ENCODE results near the gene EDAR.

The EDAR gene

DNA sequence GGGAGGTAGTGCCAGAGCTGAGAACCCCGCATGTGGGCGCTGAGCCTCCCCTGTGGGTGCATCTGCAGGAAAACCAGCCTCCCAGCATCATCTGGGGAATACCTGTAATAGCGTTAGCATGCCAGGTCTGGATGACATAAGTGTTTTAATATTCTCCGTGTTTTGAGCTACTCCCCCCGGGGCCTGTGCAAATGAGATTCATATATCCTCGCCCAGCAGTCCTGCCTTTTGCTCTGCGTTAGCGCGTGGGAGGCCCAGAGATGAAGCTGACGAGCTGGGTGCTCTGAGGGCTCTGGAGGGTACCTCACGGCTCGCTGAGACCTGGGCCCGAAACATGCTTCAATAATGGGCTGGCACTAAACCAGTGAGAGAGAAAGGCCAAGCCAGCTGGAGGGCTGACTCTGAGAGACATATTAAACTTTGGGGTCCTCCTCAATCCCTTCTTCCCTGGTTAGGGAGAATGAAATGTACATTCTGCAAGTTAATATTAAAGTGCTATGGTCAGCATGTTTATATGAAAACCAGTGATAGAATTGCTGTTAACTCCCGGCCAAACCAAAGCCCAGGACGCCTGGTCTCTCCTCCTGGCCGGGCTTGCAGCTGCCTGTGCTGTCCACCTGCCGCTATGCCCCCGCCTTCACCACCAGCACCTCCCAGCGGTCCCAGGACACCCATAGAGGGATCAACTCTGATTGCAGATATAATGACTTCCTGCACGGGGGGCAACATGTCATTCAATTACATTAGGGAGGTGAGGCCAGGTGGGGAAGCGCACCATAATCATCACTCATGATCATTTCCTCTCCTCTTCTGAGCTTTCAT lies 77.0 kb downstream of the EDAR start:
- no peak for DNase-seq (ENCODE audit: low read depth in 2 of 2, low spot score in 1 of 2)

DNA sequence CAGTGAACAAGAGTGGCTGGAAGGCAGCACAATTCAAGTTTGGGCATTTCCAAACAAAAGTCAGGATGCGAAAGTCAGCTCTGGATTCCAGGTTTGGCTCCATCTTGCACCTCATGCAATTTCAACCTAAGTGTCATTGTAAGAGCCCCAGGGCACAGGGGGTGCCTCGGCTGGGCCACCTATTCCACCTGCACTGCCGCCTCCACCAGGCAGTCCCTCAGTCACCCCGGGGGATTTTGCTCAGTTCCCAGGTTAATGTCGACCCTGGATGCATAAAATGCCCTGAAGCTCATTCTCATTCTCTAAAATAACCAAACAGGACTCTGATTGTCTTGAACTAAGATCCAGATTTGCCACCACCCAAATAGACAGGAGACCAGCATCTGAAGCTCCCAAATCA lies 77.6 kb downstream of the EDAR start:
- no peak for DNase-seq (ENCODE audit: low read depth in 2 of 2, low spot score in 1 of 2)

DNA sequence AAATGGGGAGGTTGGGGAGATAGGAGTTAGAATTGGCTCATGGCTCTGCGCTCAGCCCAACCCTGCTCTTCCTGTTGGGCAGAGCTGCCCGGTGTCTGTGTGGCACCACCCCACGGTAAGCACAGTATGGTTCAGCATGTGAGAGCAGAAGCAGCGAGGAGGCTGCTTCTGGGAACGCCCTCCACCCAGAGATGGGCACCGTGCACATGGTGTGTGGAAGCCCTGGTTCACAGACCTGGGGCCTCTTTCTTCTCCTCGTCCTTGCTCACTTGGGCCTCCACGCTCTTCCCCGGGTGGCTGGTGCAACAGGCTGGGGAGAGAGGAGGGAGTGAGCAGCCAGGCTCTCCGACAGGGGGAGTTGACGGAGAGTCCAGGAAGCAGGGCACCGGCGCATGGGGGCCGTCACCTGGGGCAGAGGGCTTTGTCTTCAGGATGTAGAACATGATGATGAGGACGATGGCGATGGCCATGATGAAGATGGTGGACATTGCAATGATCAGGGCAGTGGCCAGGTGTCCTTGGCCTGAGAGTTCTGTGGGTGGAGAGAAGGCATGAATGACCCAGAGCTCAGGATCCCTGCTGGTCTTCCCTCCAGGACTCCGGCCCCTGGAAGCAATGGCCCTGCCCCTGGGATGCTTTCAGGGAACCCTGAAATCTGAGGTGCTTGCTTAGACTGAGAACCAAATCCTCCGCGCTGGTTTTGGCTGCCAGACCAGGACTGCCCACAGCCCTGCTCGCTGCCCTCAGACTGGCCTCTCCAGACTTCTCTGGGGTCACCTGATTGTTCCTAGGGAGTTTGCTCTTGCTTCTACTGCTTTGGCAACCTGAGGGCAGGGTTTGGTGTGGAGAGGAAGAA lies 78.3 kb downstream of the EDAR start:
- DNase-seq (ENCODE audit: low read depth in 2 of 2, low spot score in 1 of 2) = no peak

DNA sequence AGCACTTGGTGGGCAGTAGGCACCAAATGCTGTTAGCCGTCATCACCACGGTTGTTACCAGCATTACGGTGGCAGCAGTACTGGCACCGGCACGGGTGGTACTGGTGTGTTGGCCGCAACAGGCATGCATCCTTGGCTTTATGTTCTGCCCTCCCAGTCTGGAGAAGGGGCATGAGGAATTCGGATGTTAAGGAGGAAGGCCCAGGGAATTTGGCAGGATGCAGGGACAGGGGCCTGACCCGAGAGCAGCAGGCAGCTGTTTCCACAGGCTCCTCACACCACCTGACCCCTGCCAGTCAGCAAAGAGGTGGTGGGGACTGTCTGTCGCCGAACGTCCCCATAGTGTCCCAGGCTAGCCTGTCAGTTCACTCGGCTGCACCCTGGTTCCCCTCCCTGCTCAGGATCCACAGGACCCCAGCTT lies 79.0 kb downstream of the EDAR start:
- no peak for DNase-seq (ENCODE audit: low read depth in 2 of 2, low spot score in 1 of 2)

DNA sequence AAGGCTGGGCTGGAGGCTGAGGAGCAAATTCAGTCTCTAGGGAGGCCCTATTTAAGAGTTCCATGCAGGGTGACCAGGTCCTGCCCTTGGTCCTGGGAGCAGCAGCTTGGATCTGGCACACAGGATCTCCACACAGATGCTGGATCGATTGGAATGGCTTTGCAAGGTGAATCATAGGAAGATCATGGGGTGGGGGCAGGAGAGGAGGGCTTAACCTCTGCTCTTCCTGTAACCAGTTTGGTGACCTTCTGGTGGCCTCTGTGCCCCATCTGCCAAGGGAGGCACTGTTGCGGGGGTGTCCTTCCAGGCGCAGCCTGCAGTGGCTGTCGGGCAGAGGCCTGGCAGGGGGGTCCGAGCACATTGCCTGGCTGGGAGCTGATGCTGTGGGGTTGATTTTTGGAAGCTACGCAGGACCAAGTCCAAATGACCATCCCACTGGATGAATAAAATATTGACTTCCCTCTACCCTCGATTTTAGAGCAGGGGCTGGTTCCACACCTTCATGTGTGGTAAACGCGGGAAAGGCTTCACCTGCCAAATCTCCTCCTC lies 79.7 kb downstream of the EDAR start:
- no peak for DNase-seq (ENCODE audit: low read depth in 2 of 2, low spot score in 1 of 2)

DNA sequence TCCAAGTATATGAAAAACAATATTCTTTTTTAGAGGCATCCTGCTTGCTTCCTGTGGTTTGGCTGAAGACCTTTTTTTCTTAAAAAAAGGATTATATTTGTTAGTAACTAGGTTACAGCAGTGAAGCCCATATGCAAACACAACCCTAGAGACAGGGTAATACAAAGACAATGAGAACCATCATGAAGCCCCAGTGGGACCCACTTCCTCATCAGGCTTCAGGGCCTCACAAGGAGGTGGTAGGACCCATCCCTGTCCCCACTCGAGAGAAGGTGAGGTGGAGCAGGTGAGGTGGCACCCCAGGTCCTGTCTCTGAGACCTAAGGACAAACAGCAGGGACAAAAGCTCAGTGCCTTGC lies 80.3 kb downstream of the EDAR start:
- DNase-seq (ENCODE audit: low read depth in 2 of 2, low spot score in 1 of 2) = no peak

DNA sequence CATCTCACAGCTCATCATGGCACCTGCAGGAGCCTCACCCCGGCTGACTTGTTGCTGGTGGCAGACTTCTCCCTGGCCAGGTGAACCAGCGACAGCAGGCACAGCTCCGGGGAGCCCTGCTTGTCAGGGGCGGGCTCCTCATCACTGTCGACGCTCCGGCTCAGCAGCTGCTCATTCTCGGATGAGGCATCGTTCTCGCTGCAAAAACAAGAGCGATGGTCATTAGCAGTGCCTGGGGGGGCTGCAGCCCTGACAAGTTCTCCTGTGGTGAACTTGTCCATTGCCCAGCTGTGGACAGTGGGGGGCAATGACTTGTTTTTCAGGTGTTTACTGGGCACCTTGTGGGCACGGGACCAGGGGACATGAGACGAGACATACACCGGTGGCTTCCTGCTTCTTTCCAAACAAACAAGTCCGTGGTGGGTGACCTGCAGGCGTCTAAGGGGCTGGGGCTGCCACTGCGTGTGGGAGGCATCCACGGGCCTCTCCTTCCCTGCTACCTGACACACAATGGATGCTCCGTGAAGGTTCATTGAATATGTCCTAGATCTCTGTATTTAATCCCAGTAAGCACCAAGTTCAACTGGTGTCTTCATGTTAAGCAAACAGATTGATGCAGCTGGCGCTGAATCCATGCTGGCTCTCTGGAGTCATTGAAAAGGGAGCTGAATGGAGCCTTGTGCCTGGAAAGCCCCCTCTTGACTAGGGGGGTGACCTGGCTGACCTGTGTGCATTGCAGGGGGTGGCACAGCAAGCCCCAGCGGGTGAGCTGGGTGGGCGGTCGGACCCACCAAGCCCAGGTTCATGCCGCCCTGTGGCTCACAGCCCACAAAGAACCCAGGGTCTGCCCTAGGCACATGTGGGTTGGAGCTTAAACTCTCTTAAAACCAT lies 81.0 kb downstream of the EDAR start:
- no peak for DNase-seq (ENCODE audit: low read depth in 2 of 2, low spot score in 1 of 2)

DNA sequence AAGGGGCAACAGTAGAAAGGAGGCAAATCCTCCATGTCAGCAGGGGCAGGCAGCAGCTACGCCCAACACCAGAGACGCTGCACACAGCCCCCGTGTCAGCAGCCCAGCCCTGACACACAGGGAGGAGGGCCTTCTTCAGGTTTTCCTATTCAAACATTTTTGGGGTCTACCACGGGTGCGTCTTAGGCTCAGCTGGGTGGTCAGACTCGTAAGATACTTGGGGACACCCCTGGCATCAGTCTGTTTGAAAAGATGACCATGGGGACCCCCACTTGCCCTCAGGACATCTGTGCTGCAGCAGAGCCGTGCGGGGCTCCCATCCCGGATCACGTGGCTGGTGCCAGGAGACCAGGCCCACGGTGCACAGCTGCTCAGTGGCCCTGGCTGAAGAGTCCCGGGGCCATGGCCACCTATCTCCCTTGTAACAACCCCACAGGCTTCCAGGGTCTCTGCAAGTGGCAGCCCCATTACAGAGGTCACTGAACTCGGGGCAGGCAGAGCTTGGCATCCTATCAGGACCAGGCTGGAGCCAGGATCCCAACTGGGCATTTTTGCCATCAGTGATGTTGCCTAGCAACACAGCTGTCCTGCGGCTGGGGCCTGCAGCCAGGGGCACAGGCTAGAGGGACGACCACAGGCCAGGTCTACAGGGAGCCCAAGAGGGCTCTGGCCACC lies 82.5 kb downstream of the EDAR start:
- no peak for DNase-seq (ENCODE audit: low read depth in 2 of 2, low spot score in 1 of 2)

DNA sequence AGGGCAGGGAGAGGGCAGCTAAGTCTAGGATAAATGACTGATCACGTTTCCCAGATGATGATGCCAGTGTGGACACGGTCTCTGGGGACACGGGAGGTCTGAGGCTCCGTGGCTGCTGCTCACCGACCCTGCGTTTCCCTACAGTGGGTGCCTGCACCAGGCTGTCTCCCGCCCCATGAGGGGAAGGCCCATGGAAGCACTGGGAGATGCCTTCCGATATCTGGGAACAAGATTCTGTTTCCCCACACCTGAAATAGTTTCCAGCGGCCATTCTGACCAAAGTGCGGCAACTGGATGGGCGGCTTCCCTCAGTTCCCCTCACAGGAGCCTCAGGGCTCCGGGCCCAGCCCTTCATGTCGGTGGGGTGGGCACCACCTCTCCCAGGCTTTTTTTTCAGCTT lies 83.1 kb downstream of the EDAR start:
- no peak for DNase-seq (ENCODE audit: low read depth in 2 of 2, low spot score in 1 of 2)

DNA sequence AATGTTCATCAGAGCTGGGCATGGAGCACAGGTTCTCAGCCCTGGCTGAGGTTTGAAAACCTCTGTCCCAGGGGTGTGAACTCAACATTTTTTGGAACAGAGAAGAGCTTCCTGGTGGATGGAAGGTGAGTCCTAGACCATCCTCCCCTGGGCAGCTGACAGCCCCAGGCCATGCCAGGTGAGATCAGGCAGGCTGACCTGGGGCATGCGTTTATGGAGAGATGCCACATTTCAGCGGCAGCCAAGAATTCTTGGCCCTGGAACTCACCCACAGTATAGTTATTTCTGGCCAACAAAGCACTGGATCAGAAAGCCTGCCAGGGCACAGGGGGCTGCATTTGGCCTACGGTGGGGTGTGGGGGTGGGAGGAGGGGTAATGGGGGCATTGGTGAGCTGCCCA lies 83.8 kb downstream of the EDAR start:
- no peak for DNase-seq (ENCODE audit: low read depth in 2 of 2, low spot score in 1 of 2)

DNA sequence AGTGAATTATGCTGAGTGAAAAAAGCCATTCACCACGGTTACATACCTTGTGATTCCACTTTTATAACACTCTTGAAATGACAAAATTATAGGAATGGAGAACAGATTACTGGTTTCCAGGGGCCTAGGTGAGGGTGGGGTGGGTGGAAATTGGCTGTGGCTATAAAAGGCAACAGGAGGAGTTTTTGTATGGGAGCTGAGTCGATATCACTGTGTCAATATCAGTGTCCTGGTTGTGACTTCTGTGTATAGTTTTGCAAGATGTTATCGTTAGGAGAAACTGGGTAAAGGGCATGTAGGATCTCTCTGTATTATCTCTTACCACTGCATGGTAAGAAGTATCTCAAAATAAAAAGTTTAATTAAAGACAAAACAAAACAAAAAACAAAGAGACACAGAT lies 84.3 kb downstream of the EDAR start:
- no peak for DNase-seq (ENCODE audit: low read depth in 2 of 2, low spot score in 1 of 2)

DNA sequence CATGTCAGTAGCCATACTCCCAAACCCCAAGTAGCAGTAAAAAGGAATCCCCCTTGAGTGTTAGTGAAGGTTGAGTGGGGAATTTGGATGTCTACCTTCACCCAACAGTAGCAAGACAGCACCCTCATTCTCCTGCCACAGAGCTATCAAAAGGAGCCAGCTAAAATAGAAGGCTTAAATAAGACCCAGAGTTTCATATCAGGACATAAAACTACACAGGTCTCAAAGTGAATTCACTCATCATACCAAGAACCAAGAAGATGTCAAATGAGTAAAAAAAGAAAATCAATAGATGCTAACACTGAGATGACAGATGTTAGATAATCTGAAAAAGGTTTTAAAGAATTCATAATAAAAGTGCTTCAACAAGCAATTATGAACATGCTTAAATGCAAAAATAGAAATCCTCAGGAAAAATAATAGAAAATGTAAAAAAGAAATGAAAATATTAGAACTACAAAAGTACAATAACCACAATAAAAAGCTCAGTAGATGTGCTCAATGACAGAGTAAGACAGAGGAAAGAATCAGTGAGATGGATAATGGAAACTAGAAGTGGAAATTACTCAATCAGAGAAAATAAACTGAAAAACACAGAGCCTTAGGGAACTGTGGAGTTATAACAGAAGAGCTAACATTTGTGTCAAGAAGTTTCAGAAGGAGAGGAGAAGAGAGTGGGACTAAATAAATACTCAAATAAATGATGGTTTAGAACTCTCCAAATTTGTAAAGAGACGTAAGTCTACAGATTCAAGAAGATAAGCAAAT lies 90.5 kb downstream of the EDAR start:
- no peak for DNase-seq (ENCODE audit: low read depth in 2 of 2, low spot score in 1 of 2)

DNA sequence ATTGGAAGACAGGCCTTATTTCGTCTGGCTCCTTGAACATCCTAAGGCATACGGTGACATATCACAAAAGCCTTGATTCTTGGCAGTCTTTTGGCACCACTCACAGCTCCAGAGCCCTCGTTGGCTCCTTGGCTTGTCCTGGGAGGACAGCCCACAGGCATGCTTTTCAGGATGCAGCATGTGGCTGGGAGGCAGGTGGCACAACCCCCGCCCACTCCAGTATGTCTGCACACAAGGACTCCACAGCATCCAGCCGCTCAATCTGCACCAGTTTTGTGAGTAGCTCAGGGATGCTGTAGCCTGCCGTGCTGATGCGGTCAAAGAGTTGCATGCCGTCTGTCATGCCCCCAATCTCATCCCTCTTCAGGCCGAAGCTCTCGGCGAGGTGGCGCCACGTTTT lies 92.3 kb downstream of the EDAR start:
- DNase-seq (ENCODE audit: low read depth in 2 of 2, low spot score in 1 of 2) = no peak

DNA sequence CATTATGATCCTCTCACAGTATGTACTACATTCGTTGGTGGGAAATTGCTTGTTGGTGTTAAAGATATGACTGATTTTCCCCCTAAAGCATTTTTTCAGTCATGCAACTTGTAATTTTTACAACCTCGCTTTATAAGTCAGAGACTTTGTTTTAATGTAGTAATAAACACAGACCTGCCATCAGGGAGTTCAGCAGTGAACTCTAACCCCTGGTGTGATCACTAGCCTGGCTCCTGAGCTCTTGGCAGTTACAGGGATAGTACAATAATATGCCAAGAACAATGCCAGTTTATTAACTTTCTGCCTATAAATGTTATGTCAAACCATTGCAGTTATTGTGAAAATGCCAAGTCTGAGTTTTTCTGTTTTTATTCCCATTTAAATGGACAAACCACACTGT lies 93.8 kb downstream of the EDAR start:
- DNase-seq (ENCODE audit: low read depth in 2 of 2, low spot score in 1 of 2) = no peak

DNA sequence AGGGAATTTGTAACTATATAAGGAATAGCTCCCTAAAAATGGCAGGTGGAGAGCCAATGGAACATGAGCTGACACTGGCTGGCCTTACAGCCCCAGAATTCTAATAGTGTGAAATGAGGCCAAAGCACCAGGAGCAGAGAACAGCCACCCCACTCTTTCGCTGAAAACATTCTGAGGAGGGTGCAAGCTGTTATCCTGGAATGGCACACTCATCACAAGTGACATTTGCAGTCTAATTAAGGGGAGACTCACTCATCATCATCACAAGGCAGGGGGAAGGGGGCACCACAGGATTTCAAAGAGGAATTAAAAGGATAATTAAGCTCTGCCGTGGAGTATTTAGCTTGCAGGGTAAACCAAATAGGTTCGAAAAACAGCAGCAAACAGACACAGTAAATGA lies 94.3 kb downstream of the EDAR start:
- no peak for DNase-seq (ENCODE audit: low read depth in 2 of 2, low spot score in 1 of 2)

DNA sequence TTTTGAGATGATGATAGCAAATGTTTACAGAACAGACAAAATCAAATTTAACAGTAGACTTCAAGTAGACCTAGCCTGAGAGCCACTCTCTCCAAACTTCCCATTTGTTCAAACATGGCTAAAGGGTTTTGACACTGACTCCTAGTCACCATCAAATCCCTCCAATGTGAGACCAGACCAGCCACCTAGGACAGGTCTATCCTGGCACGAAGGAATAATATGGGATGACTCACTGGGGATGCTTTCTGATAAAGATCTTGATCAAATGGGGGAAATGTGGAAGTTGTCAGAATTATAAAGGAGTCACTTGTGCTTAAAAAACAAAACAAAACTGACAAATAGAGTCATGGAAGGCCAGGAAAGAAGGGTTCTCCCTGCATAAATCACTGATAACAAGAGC lies 95.7 kb downstream of the EDAR start:
- DNase-seq (ENCODE audit: low read depth in 2 of 2, low spot score in 1 of 2) = no peak

DNA sequence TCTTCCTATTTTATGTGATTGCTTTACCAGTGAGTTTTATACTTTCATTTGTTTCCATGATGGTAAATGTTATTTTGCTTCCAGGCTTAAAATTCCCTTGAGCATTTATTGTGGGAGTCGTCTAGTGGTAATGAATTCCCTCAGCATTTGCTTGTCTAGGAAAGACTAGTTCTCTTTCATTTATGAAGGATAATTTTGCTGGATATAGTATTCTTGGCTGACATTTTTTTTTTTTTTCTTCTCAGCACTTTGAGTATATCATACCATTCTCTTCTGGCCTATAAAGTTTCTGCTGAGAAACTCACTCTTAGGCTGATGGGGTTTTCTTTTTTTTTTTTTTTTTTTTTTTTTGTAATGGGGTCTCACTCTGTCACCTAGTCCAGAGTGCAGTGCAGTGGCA lies 99.1 kb downstream of the EDAR start:
- no peak for DNase-seq (ENCODE audit: low read depth in 2 of 2, low spot score in 1 of 2)

DNA sequence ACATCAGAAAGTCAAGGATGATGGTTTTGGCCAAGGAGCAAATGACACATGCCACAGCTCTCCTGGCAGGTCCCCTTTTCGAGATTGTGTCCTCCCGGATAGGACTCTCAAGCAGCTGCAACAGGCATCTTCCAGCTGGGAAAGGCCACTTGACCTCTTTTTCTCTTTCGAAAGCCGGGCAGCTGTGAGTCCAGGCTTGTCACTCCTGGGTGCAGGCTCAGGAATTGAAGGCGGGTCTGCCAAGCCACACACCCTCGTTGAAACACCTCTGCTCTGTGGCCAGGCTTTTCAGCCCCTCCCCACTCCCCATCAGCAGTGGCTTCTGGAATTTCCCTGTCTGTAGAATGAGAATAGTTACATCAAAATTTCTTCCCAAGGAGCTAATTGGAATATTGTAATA lies 104.4 kb downstream of the EDAR start:
- no peak for DNase-seq (ENCODE audit: low read depth in 2 of 2, low spot score in 1 of 2)

DNA sequence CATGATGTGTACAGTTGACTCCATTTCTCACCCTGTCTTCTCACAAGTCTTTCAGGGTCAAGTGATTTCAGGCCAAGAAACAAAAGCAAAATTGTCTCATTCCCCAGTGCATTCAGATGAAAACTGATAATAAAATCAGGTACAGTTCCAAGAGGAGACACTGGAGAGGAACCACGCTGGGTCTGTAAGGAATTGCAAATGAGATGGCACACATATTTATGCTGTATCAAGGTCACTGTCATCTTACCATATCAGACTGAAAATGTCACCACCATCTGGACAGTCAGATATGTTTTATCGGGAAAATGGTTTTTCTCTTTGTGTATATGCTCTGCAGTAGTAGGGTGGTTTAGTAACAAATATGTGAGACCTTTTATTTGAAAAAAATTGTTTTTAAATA lies 110.7 kb downstream of the EDAR start:
- DNase-seq (ENCODE audit: low read depth in 2 of 2, low spot score in 1 of 2) = no peak

DNA sequence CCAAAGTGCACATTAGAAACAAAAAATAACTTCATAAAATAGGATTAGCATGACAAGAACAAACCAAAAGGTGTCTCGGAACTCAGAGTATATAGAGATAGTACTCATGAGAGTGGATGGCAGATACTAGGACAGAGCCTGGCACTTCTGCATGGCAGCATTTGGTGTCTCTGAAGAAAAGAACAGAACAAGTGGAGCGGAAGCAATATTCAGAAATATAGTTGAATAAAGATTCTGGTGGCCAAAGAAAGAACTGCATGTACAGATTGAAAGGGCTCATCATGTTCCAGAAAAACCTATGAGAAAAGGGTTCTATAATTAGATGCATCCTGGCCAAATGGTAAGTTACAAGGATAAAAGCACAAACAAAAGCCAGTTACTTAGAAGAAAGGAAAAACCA lies 111.5 kb downstream of the EDAR start:
- no peak for DNase-seq (ENCODE audit: low read depth in 2 of 2, low spot score in 1 of 2)

All from stimulated activated CD8-positive, alpha-beta memory T cell treated with anti-CD3 and anti-CD28 coated beads, Interleukin-4, amount 100 ng/mL, for 4 hours (primary cell).